Mesothelial cell of epicardium (in vitro differentiated cells): ENCODE results near the gene CACNA1C. TPM values are rescaled to one million over a fixed set of nuclear protein-coding genes. Genes with fewer than 3 reads are reported as not detected.

Experiments
- DNase-seq, 2 experiments: peaks; one replicate each; pipeline ENCODE4 v3.0.0; 2021; ENCODE audit warnings: low spot score in 2 of 2; ENCODE audit not compliant: unreplicated experiment in 2 of 2
- H3K27ac Mint-ChIP-seq: 2 replicates; pipeline ENCODE4 v1.8.0; 2021; ENCODE audit warnings: mixed read lengths
- H3K27me3 Mint-ChIP-seq: 2 replicates; pipeline ENCODE4 v1.8.0; 2021; ENCODE audit warnings: low read depth, mixed read lengths
- H3K36me3 Mint-ChIP-seq: 2 replicates; pipeline ENCODE4 v1.8.0; 2021; ENCODE audit warnings: mixed read lengths
- H3K4me1 Mint-ChIP-seq: 2 replicates; pipeline ENCODE4 v1.8.0; 2021; ENCODE audit warnings: mixed read lengths
- H3K4me3 Mint-ChIP-seq: 2 replicates; pipeline ENCODE4 v1.8.0; 2021; ENCODE audit warnings: mild to moderate bottlenecking, moderate library complexity, mixed read lengths
- H3K9me3 Mint-ChIP-seq: 2 replicates; pipeline ENCODE4 v1.8.0; 2021; ENCODE audit warnings: mixed read lengths
- total RNA-seq: library from RNA; stranded (reverse); gene quantifications from 3 replicates; pipeline ENCODE4 v1.2.1, GENCODE V29; 2021
- TF ChIP-seq, protein P1 (sequence below): fragments of 200-600 bp; sonication (generic); IDR thresholded peaks from one replicate; pipeline ENCODE4 v1.5.0; 2021; ENCODE audit warnings: antibody characterized with exemption; ENCODE audit not compliant: unreplicated experiment

CACNA1C gene
- 29.8 to 33.6 TPM (median 31.2 TPM) in 3 replicates for total RNA-seq

DNA sequence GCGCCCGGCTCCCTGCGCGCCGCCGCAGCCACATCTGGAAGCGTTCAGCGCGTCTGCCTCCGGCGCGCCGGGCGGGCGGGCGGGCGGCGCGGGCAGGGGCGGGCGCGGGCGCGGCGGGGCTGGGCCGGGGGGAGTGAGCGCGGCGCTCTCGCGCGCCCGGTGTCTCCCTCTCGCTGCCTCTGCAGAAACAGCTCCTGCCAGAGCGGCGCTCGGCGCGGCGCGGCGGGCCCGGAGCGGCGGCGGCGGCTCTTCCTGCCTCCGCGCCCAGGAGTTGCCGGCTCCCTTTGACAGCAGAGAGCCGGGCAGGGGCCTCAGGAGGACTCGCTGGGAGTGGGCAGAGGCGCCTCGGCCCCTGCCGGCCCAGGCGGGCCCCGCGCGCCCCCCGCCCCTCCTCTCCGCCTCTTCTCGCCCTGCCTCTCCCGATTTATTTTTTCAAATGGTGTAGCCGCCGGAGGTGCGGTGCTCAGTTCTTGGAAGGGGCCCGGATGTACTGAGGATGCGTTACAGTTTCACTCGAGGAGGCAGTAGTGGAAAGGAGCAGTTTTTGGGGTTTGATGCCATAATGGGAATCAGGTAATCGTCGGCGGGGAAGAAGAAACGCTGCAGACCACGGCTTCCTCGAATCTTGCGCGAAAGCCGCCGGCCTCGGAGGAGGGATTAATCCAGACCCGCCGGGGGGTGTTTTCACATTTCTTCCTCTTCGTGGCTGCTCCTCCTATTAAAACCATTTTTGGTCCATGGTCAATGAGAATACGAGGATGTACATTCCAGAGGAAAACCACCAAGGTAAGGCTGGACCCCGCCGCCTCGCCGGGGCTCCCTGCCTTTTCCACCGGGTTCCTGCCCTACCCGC lies at the start of gene CACNA1C:
TSS of gene CACNA1C (plus strand) at position 162 of the 853 bp plus-strand sequence. CDS start at position 738, 576 bp downstream.
- Mint-ChIP-seq H3K27ac (peak within 1 kb of the TSS; percentile 87), H3K27me3 (peaks cover 4% of the 10 kb centered on the region), H3K4me3 (peak within 1 kb of the TSS; percentile 86), H3K4me1 (peaks cover 56% of the 10 kb centered on the region), H3K36me3 (no peaks in the 10 kb centered on the region), H3K9me3 (no peaks in the 10 kb centered on the region)
- DNase-seq, result peak; percentile 58 to 77
- TF ChIP-seq, protein P1, sequence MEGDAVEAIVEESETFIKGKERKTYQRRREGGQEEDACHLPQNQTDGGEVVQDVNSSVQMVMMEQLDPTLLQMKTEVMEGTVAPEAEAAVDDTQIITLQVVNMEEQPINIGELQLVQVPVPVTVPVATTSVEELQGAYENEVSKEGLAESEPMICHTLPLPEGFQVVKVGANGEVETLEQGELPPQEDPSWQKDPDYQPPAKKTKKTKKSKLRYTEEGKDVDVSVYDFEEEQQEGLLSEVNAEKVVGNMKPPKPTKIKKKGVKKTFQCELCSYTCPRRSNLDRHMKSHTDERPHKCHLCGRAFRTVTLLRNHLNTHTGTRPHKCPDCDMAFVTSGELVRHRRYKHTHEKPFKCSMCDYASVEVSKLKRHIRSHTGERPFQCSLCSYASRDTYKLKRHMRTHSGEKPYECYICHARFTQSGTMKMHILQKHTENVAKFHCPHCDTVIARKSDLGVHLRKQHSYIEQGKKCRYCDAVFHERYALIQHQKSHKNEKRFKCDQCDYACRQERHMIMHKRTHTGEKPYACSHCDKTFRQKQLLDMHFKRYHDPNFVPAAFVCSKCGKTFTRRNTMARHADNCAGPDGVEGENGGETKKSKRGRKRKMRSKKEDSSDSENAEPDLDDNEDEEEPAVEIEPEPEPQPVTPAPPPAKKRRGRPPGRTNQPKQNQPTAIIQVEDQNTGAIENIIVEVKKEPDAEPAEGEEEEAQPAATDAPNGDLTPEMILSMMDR, result no peak

GRCh38 chr12:2003676-2004112 lies 49.1 kb upstream of the CACNA1C start:
- Mint-ChIP-seq H3K9me3 (no peaks in the 10 kb centered on the region), H3K36me3 (no peaks in the 10 kb centered on the region), H3K4me1 (peaks cover 31% of the 10 kb centered on the region), H3K4me3 (peak overlapping the region; percentile 94), H3K27ac (peak overlapping the region; percentile 97), H3K27me3 (no peaks in the 10 kb centered on the region)
- DNase-seq, result no peak
- TF ChIP-seq, protein P1, result no peak

DNA sequence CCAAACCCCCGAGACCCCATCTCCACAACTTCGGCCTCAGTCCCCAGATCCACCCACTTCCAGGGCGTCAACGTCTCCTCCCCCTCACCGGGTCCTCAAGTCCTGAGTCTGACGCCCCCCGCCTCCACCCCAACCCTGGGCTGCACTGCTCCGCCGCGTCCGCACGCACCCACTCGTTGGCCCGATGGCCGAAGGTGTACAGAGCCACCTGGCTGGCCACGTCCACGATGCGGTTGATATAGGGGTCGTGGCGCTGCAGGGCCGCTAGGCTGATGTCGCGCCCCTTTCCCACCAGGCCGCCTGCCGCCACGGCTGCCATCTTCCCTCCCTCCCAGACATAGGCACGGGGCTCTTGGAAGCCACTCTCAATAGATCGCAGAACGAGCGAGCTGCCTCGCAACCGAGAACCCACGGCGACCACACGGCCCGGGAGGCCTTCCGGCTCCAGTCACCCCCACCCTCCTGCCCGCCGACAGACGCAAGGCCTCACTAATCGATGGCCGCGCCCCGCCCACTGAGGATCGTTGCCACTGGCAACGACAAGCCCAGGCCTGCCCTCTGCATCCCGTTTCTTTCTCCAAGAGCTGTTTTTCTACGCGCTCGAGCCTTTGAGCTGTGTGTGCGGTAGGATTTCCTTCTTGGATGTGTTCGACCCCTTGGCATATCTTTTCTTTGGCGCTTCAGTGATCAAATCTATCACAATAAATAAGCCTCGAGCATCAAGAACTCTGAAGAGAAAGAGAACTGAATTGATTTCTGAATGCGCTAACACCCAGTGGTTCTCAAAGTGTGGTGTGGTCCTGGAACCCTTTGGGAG lies 48.5 kb upstream of the CACNA1C start, which contains the start of gene DCP1B:
TSS of gene DCP1B (minus strand) at position 345 of the 817 bp plus-strand sequence. CDS start at position 319, 26 bp downstream.
- DNase-seq, result peak; percentile 91 to 94
- TF ChIP-seq, protein P1, result no peak
- peak within 1 kb of the TSS; percentile 97 for H3K27ac Mint-ChIP-seq
- peaks cover 31% of the 10 kb centered on the region for H3K4me1 Mint-ChIP-seq
- H3K27me3 Mint-ChIP-seq, result no peaks in the 10 kb centered on the region
- no peaks in the 10 kb centered on the region for H3K36me3 Mint-ChIP-seq
- no peaks in the 10 kb centered on the region for H3K9me3 Mint-ChIP-seq
- peak within 1 kb of the TSS; percentile 94 for H3K4me3 Mint-ChIP-seq

- Mint-ChIP-seq H3K4me3 (no peak overlapping the region), H3K27me3 (no peaks in the 10 kb centered on the region), H3K9me3 (no peaks in the 10 kb centered on the region), H3K27ac (no peak overlapping the region), H3K4me1 (peaks cover 27% of the 10 kb centered on the region), H3K36me3 (no peaks in the 10 kb centered on the region)
- TF ChIP-seq, protein P1, result no peak
- DNase-seq, result no peak
These were observed 44.1 kb upstream of the CACNA1C start for GRCh38 chr12:2008677-2009076.

- TF ChIP-seq, protein P1, result no peak
- no peak overlapping the region for H3K4me3 Mint-ChIP-seq
- no peaks in the 10 kb centered on the region for H3K36me3 Mint-ChIP-seq
These were observed 43.2 kb upstream of the CACNA1C start for GRCh38 chr12:2009623-2010022.

More at GRCh38 chr12:2009623-2010022, 43.2 kb upstream of the CACNA1C start:
- DNase-seq, result no peak
- Mint-ChIP-seq H3K27me3 (no peaks in the 10 kb centered on the region), H3K4me1 (peaks cover 23% of the 10 kb centered on the region), H3K9me3 (no peaks in the 10 kb centered on the region), H3K27ac (no peak overlapping the region)
